WTC11 (cell line): ENCODE results near the gene CPNE5.

ENCODE experiments used
- CBFB ChIP-seq: sonication (generic); formaldehyde crosslinking; IDR thresholded peaks from 2 replicates; pipeline ENCODE4 v1.8.1; 2022; ENCODE audit warnings: mild to moderate bottlenecking, low read depth, missing genetic modification reagents
- CREM ChIP-seq: sonication (generic); formaldehyde crosslinking; IDR thresholded peaks from 2 replicates; pipeline ENCODE4 v1.8.1; 2022; ENCODE audit warnings: mild to moderate bottlenecking, missing genetic modification reagents, moderate library complexity
- ESRRA ChIP-seq: sonication (generic); formaldehyde crosslinking; IDR thresholded peaks from 2 replicates; pipeline ENCODE4 v1.8.1; 2022; ENCODE audit warnings: mild to moderate bottlenecking, missing genetic modification reagents, borderline replicate concordance
- NFE2L1 ChIP-seq: sonication (generic); formaldehyde crosslinking; IDR thresholded peaks from 2 replicates; pipeline ENCODE4 v1.8.1; 2023; ENCODE audit warnings: missing genetic modification reagents
- NR2C2 ChIP-seq: sonication (generic); formaldehyde crosslinking; IDR thresholded peaks from 2 replicates; pipeline ENCODE4 v1.8.0; 2022; ENCODE audit warnings: mild to moderate bottlenecking, missing genetic modification reagents
- SP1 ChIP-seq: sonication (generic); formaldehyde crosslinking; conservative IDR thresholded peaks from 2 replicates; pipeline ENCODE4 v1.8.1; 2022; ENCODE audit warnings: missing genetic modification reagents
- TCF7 ChIP-seq: sonication (generic); formaldehyde crosslinking; IDR thresholded peaks from 2 replicates; pipeline ENCODE4 v1.8.0; 2022; ENCODE audit warnings: mild to moderate bottlenecking, low read depth, missing genetic modification reagents, moderate library complexity
- TEAD4 ChIP-seq: sonication (generic); formaldehyde crosslinking; IDR thresholded peaks from 2 replicates; pipeline ENCODE4 v1.8.0; 2022; ENCODE audit warnings: mild to moderate bottlenecking, missing genetic modification reagents
- TF ChIP-seq, protein P1 (sequence below): fragments of 200-600 bp; IDR thresholded peaks from 2 replicates; pipeline ENCODE4 v1.8.0; 2022; ENCODE audit warnings: antibody characterized with exemption

DNA sequence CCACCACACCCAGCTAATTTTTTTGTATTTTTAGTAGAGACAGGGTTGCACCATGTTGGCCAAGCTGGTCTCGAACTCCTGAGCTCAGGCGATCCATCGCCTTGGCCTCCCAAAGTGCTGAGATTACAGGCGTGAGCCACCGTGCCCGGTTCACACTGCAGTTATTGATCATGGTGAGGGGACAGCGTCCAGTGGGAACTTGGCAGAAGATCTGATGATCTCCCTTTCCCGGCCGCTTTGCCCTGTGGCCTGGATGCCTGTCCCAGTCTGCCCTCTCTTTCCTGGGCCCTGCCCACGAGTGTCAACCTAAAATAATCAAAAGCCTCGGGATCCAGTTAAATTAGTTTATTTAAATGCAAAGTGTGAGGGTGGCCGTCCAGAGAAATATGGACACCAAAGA is 42.2 kb downstream of the CPNE5 start:
- TF ChIP-seq NR2C2 (CRISPR knock-in tag): no peak
- TF ChIP-seq, protein P1, sequence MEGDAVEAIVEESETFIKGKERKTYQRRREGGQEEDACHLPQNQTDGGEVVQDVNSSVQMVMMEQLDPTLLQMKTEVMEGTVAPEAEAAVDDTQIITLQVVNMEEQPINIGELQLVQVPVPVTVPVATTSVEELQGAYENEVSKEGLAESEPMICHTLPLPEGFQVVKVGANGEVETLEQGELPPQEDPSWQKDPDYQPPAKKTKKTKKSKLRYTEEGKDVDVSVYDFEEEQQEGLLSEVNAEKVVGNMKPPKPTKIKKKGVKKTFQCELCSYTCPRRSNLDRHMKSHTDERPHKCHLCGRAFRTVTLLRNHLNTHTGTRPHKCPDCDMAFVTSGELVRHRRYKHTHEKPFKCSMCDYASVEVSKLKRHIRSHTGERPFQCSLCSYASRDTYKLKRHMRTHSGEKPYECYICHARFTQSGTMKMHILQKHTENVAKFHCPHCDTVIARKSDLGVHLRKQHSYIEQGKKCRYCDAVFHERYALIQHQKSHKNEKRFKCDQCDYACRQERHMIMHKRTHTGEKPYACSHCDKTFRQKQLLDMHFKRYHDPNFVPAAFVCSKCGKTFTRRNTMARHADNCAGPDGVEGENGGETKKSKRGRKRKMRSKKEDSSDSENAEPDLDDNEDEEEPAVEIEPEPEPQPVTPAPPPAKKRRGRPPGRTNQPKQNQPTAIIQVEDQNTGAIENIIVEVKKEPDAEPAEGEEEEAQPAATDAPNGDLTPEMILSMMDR: no peak
- TF ChIP-seq SP1 (CRISPR knock-in tag): no peak
- TF ChIP-seq TCF7: no peak
- TF ChIP-seq CBFB (CRISPR knock-in tag): no peak
- TF ChIP-seq CREM (CRISPR knock-in tag): no peak
- TF ChIP-seq ESRRA: no peak
- no peak for TF ChIP-seq TEAD4 (CRISPR knock-in tag)
- no peak for TF ChIP-seq NFE2L1
